GM12872 (cell line): ENCODE data around the gene ZNF10.

Experiments used
- TF ChIP-seq, protein P1 (sequence below): IDR thresholded peaks from 3 replicates; pipeline ENCODE4 v1.5.1; 2011; ENCODE audit warnings: low read depth, mild to moderate bottlenecking, low read length, moderate library complexity; ENCODE audit not compliant: insufficient read depth

ZNF10 gene

DNA sequence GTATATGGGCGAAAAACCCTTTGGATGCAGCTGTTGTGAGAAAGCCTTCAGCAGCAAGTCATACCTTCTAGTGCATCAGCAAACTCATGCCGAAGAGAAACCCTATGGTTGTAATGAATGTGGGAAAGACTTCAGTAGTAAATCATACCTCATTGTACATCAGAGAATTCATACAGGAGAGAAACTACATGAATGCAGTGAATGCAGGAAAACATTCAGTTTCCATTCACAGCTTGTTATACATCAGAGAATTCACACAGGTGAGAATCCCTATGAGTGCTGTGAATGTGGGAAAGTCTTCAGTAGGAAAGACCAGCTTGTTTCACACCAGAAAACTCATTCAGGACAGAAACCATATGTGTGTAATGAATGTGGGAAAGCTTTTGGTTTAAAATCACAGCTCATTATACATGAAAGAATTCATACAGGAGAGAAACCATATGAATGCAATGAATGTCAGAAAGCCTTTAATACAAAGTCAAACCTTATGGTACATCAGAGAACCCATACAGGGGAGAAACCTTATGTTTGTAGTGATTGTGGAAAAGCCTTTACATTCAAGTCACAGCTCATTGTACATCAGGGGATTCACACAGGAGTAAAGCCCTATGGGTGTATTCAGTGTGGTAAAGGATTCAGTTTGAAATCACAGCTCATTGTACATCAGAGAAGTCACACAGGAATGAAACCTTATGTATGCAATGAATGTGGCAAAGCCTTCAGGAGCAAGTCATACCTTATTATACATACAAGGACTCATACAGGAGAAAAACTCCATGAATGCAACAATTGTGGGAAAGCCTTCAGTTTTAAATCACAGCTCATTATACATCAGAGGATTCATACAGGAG, 72.3 kb downstream of the ZNF10 start:
- TF ChIP-seq, protein P1, sequence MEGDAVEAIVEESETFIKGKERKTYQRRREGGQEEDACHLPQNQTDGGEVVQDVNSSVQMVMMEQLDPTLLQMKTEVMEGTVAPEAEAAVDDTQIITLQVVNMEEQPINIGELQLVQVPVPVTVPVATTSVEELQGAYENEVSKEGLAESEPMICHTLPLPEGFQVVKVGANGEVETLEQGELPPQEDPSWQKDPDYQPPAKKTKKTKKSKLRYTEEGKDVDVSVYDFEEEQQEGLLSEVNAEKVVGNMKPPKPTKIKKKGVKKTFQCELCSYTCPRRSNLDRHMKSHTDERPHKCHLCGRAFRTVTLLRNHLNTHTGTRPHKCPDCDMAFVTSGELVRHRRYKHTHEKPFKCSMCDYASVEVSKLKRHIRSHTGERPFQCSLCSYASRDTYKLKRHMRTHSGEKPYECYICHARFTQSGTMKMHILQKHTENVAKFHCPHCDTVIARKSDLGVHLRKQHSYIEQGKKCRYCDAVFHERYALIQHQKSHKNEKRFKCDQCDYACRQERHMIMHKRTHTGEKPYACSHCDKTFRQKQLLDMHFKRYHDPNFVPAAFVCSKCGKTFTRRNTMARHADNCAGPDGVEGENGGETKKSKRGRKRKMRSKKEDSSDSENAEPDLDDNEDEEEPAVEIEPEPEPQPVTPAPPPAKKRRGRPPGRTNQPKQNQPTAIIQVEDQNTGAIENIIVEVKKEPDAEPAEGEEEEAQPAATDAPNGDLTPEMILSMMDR, result no peak

DNA sequence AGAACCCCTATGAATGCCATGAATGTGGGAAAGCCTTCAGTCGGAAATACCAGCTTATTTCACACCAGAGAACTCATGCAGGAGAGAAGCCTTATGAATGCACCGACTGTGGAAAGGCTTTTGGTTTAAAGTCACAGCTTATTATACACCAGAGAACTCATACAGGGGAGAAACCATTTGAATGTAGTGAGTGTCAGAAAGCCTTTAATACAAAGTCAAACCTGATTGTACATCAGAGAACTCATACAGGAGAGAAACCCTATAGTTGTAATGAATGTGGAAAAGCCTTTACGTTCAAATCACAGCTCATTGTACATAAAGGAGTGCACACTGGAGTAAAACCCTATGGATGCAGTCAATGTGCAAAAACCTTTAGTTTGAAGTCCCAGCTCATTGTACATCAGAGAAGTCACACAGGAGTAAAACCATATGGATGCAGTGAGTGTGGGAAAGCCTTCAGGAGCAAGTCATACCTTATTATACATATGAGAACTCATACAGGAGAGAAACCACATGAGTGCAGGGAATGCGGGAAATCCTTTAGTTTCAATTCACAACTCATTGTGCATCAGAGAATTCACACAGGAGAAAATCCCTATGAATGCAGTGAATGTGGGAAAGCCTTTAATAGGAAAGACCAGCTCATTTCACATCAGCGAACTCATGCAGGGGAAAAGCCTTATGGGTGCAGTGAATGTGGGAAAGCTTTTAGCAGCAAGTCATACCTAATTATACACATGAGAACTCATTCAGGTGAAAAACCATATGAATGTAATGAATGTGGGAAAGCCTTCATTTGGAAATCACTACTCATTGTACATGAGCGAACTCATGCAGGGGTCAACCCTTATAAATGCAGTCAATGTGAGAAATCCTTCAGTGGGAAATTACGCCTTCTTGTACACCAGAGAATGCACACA, 73.2 kb downstream of the ZNF10 start:
- TF ChIP-seq, protein P1, result no peak

DNA sequence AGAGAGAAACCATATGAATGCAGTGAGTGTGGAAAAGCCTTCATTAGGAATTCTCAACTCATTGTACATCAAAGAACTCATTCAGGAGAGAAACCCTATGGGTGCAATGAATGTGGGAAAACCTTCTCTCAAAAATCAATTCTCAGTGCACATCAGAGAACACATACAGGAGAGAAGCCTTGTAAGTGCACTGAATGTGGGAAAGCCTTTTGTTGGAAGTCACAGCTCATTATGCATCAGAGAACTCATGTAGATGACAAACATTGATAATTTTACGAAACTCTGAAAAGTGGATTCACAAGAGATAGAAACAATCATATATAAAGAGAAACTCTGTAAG, 73.8 kb downstream of the ZNF10 start:
- TF ChIP-seq, protein P1, result no peak

DNA sequence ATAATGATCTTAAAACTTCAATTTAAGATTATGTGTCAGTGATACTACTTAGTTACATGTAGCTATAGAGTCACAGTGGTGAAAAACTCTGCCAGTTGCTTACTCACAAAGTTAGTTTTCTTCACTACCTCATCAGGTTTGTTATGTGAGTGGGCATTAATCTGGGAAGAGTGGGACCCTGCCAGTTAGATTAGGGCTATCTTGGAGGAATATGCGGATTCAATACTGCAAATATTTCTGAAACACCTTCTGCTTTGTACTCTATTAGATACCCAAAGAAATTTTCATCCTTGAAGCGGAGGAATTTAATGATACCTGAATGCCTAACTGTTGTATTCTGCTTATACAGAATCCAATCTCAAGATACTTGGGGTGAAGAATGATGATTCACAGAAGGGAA, 76.0 kb downstream of the ZNF10 start:
- TF ChIP-seq, protein P1, result no peak
